D721Med (cell line): ENCODE results near the gene BRINP1.

Source experiments
- DNase-seq: peaks from one replicate; pipeline ENCODE4 v3.0.0; 2011; ENCODE audit warnings: low spot score; ENCODE audit not compliant: insufficient read length
- FAIRE-seq: peaks from 2 replicates; lab custom pipeline; 2011; peaks lifted over from hg19 to GRCh38; lab: Jason Lieb, UNC
- CTCF ChIP-seq: IDR thresholded peaks from 2 replicates; pipeline ENCODE4 v1.5.1; 2012; ENCODE audit warnings: mild to moderate bottlenecking, control low read depth; ENCODE audit not compliant: insufficient read depth; ENCODE audit errors: missing control alignments

Gene BRINP1

GRCh38 chr9:119224431-119224830, 144.8 kb downstream of the BRINP1 start:
- DNase-seq: no peak
- FAIRE-seq: no peak

GRCh38 chr9:119221276-119221675, 148.0 kb downstream of the BRINP1 start:
- DNase-seq: no peak
- no peak for FAIRE-seq
- TF ChIP-seq CTCF: no peak

More at GRCh38 chr9:119224431-119224830, 144.8 kb downstream of the BRINP1 start:
- no peak for TF ChIP-seq CTCF

- FAIRE-seq (no peak), DNase-seq (no peak)
- no peak for TF ChIP-seq CTCF
Measured at GRCh38 chr9:119218293-119218692, 150.9 kb downstream of the BRINP1 start.

GRCh38 chr9:119216651-119217331, 152.4 kb downstream of the BRINP1 start:
- DNase-seq (no peak), FAIRE-seq (no peak)
- TF ChIP-seq CTCF: no peak

GRCh38 chr9:119215651-119216050, 153.6 kb downstream of the BRINP1 start:
- TF ChIP-seq CTCF: no peak
- DNase-seq (no peak), FAIRE-seq (no peak)

- FAIRE-seq (no peak), DNase-seq (no peak)
Measured at GRCh38 chr9:119213471-119213870, 155.8 kb downstream of the BRINP1 start.

More at GRCh38 chr9:119213471-119213870, 155.8 kb downstream of the BRINP1 start:
- no peak for TF ChIP-seq CTCF
